Upper lobe of left lung (tissue), 6 donors: Measurements from ENCODE around the gene TMEM123. TPM values are rescaled to one million over a fixed set of nuclear protein-coding genes. Genes with fewer than 3 reads are reported as not detected.

ENCODE experiments used
- ATAC-seq, 2 donors: fragments of 200-7000 bp; cut with Tn5 transposase; one replicate each; pipeline ENCODE4 v1.9.1; 2022; ENCODE audit warnings: mild to moderate bottlenecking in 2 of 2, moderate library complexity in 2 of 2; ENCODE audit not compliant: low FRiP score in 2 of 2
- DNase-seq, 2 donors: peaks; one replicate each; pipeline ENCODE4 v3.0.0-alpha.2; 2019 to 2020
- H3K27ac ChIP-seq, 4 donors: fragments of 200-600 bp; sonication (generic); one replicate each; pipeline ENCODE4 v1.5.1; 2016 to 2019
- H3K27me3 ChIP-seq, 4 donors: fragments of 200-600 bp; sonication (generic); one replicate each; pipeline ENCODE4 v1.5.1; 2017 to 2019
- H3K36me3 ChIP-seq, 4 donors: fragments of 200-600 bp; sonication (generic); one replicate each; pipeline ENCODE4 v1.5.1; 2016 to 2019
- H3K4me1 ChIP-seq, 4 donors: fragments of 200-600 bp; sonication (generic); one replicate each; pipeline ENCODE4 v1.5.1; 2018 to 2019
- H3K4me3 ChIP-seq, 4 donors: fragments of 200-600 bp; sonication (generic); one replicate each; pipeline ENCODE4 v1.5.1; 2017 to 2019; ENCODE audit warnings: mild to moderate bottlenecking in 2 of 4, moderate library complexity in 1 of 4
- H3K9me3 ChIP-seq, 4 donors: fragments of 200-600 bp; sonication (generic); one replicate each; pipeline ENCODE4 v1.5.1; 2018 to 2019
- CTCF ChIP-seq, 6 experiments: fragments of 450-650 bp in 4 of 6; fragments of 200-600 bp in 2 of 6; sonication (generic) in 2 of 6; IDR thresholded peaks; one replicate each; pipeline ENCODE4 v1.5.1; 2016 to 2019; ENCODE audit warnings: antibody characterized with exemption in 6 of 6
- EP300 ChIP-seq, 4 donors: sonication (generic); formaldehyde crosslinking; IDR thresholded peaks; one replicate each; pipeline ENCODE4 v1.5.1; 2017; ENCODE audit warnings: antibody characterized with exemption in 4 of 4, control low read depth in 2 of 4
- POLR2A ChIP-seq, 4 donors: fragments of 450-650 bp; IDR thresholded peaks; one replicate each; pipeline ENCODE4 v1.5.1; 2016 to 2017; ENCODE audit warnings: antibody characterized with exemption in 4 of 4, mild to moderate bottlenecking in 2 of 4
- POLR2AphosphoS5 ChIP-seq, 2 donors: sonication (generic); formaldehyde crosslinking; IDR thresholded peaks; one replicate each; pipeline ENCODE4 v1.5.1; 2017; ENCODE audit warnings: antibody characterized with exemption in 2 of 2
- WGBS, 2 donors: methylation state at CpG; one replicate each; pipeline ENCODE4 v1.1.5; 2017 to 2018; 5-methylcytosine and 5-hydroxymethylcytosine counted together
- total RNA-seq, 6 donors: library from RNA; depleted of rRNA in 4 of 6; stranded (reverse); fragments of >200 nt in 4 of 6; gene quantifications; one replicate each; pipeline versions ENCODE4 v1.1.0 to v1.2.1, GENCODE V29; 2016 to 2021
- donor health status: DM: no; HTN: no; CAD: no; lungs with moderate emphysema.
- donor health status: DM: no; HTN: yes; CAD: no; lungs with severe emphysema.

Gene TMEM123
- total RNA-seq, 6 donors from 2014 or later: 55.5 to 200 (median 121) TPM

- Histone ChIP-seq H3K27ac (no peak overlapping the region), H3K9me3 (no peaks in the 10 kb centered on the region), H3K27me3 (no peaks in the 10 kb centered on the region), H3K4me3 (no peak overlapping the region), H3K4me1 (no peaks in the 10 kb centered on the region), H3K36me3 (no peaks in the 10 kb centered on the region)
- TF ChIP-seq CTCF (IDR thresholded peaks at IDR 0.05) (no peak), POLR2AphosphoS5 (IDR thresholded peaks at IDR 0.05) (no peak), EP300 (IDR thresholded peaks at IDR 0.05) (no peak), POLR2A (IDR thresholded peaks at IDR 0.05) (no peak)
- ATAC-seq: no peak
- no peak for DNase-seq
- 90% methylated on average over 2 of the region's 2 CpGs for WGBS, 2 donors
Measured at GRCh38 chr11:102485095-102485722, 32.6 kb upstream of the TMEM123 start.

DNA sequence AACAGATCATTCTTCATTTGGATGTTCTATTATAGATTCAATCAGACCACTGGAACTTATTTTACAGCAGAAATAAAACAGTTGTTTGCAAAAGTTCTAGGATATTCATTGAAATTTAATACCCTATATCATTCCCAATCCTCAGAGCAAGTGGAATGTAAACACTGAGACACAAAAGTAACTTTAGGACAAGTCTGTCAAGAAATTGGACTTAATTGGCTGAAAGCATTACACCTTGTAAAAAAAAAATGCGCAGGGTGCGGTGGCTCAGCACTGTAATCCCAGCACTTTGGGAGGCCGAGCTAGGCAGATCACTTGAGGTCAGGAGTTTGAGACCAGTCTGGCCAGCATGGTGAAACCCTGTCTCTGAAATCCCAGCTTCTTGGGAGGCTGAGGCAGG, 29.9 kb upstream of the TMEM123 start:
- DNase-seq: no peak
- H3K27me3 ChIP-seq: no peaks in the 10 kb centered on the region
- H3K36me3 ChIP-seq: no peaks in the 10 kb centered on the region
- ATAC-seq: no peak
- no peak overlapping the region for H3K4me3 ChIP-seq
- 43 to 88% methylated on average over 2 to 3 of the region's 3 CpGs for WGBS, 2 donors
- TF ChIP-seq POLR2A (IDR thresholded peaks at IDR 0.05): no peak
- no peak for TF ChIP-seq CTCF (IDR thresholded peaks at IDR 0.05)
- TF ChIP-seq POLR2AphosphoS5 (IDR thresholded peaks at IDR 0.05): no peak
- no peak for TF ChIP-seq EP300 (IDR thresholded peaks at IDR 0.05)
- H3K9me3 ChIP-seq: no peaks in the 10 kb centered on the region
- no peaks in the 10 kb centered on the region for H3K4me1 ChIP-seq
- no peak overlapping the region for H3K27ac ChIP-seq

DNA sequence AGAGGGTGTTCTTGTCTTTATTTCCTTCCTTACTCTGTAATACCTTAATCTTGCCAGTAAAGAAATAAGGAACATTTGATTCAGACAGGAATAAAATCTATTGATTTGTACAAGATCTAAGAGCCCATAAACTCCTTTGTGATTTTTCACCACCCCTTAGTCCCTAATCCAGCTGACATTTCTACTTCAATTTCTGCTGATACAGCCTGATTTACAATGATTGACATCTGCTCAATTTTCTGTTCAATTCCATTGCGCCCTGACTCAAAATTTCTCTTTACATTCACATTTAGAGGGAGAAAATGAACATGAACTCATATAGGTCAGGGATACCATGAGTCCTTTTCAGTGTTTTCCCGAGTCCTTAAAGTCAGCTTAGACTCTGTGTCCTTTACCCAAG, 27.2 kb upstream of the TMEM123 start:
- WGBS, 2 donors: 92 to 97% methylated on average over 2 of the region's 2 CpGs
- H3K27ac ChIP-seq: no peak overlapping the region
- no peak for DNase-seq

DNA sequence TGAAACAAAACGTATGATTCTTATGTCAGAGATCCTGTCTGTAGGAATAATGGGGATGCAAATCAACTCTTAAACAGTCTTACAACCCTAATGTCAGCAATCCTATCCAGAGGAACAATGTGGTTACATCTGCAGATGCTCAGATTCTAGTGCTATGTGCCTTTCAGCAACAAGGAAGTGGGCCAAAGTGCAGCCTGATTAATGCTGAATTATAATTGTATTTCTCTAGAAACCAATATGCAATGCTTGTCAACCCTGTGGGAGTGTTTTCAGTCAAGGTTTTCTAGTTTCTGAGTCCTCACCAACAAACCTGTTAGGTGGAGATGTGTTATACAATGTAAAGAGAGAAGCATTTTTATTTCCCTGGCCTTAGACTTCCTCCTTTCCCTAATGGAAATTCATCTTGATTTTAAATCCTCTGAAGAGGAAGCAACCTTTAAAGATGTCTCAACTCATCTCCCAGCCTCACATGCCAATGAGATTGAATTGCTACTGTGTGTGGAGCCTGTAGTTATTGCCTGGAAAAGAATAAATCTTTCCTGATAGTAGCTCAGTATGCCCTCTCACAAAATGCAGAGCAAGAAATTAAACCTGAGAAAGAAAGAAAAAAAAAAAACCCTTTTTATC, 26.2 kb upstream of the TMEM123 start:
- H3K27me3 ChIP-seq: no peaks in the 10 kb centered on the region
- no peak overlapping the region for H3K27ac ChIP-seq
- no peaks in the 10 kb centered on the region for H3K36me3 ChIP-seq
- no peaks in the 10 kb centered on the region for H3K9me3 ChIP-seq
- ATAC-seq (no peak), DNase-seq (no peak)
- no peak overlapping the region for H3K4me3 ChIP-seq
- TF ChIP-seq EP300 (IDR thresholded peaks at IDR 0.05): no peak
- TF ChIP-seq POLR2AphosphoS5 (IDR thresholded peaks at IDR 0.05): no peak
- TF ChIP-seq POLR2A (IDR thresholded peaks at IDR 0.05): no peak
- no peak for TF ChIP-seq CTCF (IDR thresholded peaks at IDR 0.05)
- 95 to 96% methylated on average over 1 of the region's 1 CpG for WGBS, 2 donors
- peaks cover 7 to 12% (median 10%) of the 10 kb centered on the region in 4 donors for H3K4me1 ChIP-seq

More for the DNA sequence above, 27.2 kb upstream of the TMEM123 start:
- TF ChIP-seq EP300 (IDR thresholded peaks at IDR 0.05): no peak
- no peak for TF ChIP-seq POLR2A (IDR thresholded peaks at IDR 0.05)
- TF ChIP-seq CTCF (IDR thresholded peaks at IDR 0.05): no peak
- TF ChIP-seq POLR2AphosphoS5 (IDR thresholded peaks at IDR 0.05): no peak
- Histone ChIP-seq H3K4me3 (no peak overlapping the region), H3K36me3 (no peaks in the 10 kb centered on the region), H3K9me3 (no peaks in the 10 kb centered on the region), H3K4me1 (peaks cover 7 to 12% (median 10%) of the 10 kb centered on the region in 4 donors), H3K27me3 (no peaks in the 10 kb centered on the region)
- no peak for ATAC-seq
